ENCODE measurements around the gene USP43. TPM values are rescaled to one million over a fixed set of nuclear protein-coding genes. Genes with fewer than 3 reads are reported as not detected.

Gene USP43
- polyA plus RNA-seq, 1 of the 3 experiments (the other 2 are of a cell fraction), result 0.07 TPM

DNA sequence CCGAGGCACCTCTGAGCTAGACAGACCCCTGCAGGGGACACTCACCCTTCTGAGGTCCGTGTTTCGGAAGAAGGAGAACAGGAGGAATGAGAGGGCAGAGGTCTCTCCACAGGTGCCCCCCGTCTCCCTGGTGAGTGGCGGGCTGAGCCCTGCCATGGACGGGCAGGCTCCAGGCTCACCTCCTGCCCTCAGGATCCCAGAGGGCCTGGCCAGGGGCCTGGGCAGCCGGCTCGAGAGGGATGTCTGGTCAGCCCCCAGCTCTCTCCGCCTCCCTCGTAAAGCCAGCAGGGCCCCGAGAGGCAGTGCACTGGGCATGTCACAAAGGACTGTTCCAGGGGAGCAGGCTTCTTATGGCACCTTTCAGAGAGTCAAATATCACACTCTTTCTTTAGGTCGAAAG lies 83.2 kb downstream of the USP43 start:
- POLR2A ChIA-PET, result interaction anchor here (0.6 kb wide), 1 partner anchor 51 kb away, joined by 3 read pairs; no protein-coding TSS in a partner anchor
- H3K4me1 ChIP-seq (ENCODE audit: control insufficient read depth in 1 of 2, insufficient read depth in 2 of 2, low read depth in 1 of 2, low read length in 1 of 2), result no peaks in the 10 kb centered on the region
- no peak for DNase-seq
- H3K27ac ChIP-seq (ENCODE audit: low read depth in 2 of 2, low read length in 1 of 2), result no peak overlapping the region
- no peaks in the 10 kb centered on the region for H3K9me2 ChIP-seq
- no peaks in the 10 kb centered on the region for H3K9me3 ChIP-seq
- no peak overlapping the region for H3K4me2 ChIP-seq
- H3K27me3 ChIP-seq (ENCODE audit: insufficient read depth), result peaks cover 54% of the 10 kb centered on the region
- no peaks in the 10 kb centered on the region for H4K20me1 ChIP-seq (ENCODE audit: insufficient read depth)
- no peaks in the 10 kb centered on the region for H3K36me3 ChIP-seq (replicated peaks in 1 of 2; ENCODE audit: control insufficient read depth in 1 of 2, insufficient read depth in 2 of 2, low read length in 1 of 2)
- H3K79me2 ChIP-seq (ENCODE audit: insufficient read depth), result no peaks in the 10 kb centered on the region
- no peak overlapping the region for H2AFZ ChIP-seq (ENCODE audit: low read depth)
- H3F3A ChIP-seq (replicated peaks; ENCODE audit: insufficient read depth), result no peaks in the 10 kb centered on the region
- CTCF ChIA-PET, result interaction anchor here (0.6 to 1.4 kb wide), 20 partner anchors 9 to 1887 kb away, joined by 3 to 12 read pairs (median 4); partner anchors contain the start of gene STX8
- TF ChIP-seq SIN3A (IDR thresholded peaks at IDR 0.05; ENCODE audit: borderline replicate concordance, low read depth, low read length), result no peak
- TF ChIP-seq FOXM1 (IDR thresholded peaks at IDR 0.05; ENCODE audit: low read depth), result no peak
- no peak for TF ChIP-seq ELF1 (IDR thresholded peaks at IDR 0.05)
- no peak for TF ChIP-seq GATA2 (CRISPR knock-in tag; IDR thresholded peaks at IDR 0.05)
- TF ChIP-seq, protein P1, sequence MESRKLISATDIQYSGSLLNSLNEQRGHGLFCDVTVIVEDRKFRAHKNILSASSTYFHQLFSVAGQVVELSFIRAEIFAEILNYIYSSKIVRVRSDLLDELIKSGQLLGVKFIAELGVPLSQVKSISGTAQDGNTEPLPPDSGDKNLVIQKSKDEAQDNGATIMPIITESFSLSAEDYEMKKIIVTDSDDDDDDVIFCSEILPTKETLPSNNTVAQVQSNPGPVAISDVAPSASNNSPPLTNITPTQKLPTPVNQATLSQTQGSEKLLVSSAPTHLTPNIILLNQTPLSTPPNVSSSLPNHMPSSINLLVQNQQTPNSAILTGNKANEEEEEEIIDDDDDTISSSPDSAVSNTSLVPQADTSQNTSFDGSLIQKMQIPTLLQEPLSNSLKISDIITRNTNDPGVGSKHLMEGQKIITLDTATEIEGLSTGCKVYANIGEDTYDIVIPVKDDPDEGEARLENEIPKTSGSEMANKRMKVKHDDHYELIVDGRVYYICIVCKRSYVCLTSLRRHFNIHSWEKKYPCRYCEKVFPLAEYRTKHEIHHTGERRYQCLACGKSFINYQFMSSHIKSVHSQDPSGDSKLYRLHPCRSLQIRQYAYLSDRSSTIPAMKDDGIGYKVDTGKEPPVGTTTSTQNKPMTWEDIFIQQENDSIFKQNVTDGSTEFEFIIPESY (IDR thresholded peaks at IDR 0.05; ENCODE audit: borderline replicate concordance, low read depth), result no peak
- no peak for TF ChIP-seq JUND (IDR thresholded peaks at IDR 0.05)
- TF ChIP-seq, protein P2, sequence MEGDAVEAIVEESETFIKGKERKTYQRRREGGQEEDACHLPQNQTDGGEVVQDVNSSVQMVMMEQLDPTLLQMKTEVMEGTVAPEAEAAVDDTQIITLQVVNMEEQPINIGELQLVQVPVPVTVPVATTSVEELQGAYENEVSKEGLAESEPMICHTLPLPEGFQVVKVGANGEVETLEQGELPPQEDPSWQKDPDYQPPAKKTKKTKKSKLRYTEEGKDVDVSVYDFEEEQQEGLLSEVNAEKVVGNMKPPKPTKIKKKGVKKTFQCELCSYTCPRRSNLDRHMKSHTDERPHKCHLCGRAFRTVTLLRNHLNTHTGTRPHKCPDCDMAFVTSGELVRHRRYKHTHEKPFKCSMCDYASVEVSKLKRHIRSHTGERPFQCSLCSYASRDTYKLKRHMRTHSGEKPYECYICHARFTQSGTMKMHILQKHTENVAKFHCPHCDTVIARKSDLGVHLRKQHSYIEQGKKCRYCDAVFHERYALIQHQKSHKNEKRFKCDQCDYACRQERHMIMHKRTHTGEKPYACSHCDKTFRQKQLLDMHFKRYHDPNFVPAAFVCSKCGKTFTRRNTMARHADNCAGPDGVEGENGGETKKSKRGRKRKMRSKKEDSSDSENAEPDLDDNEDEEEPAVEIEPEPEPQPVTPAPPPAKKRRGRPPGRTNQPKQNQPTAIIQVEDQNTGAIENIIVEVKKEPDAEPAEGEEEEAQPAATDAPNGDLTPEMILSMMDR (IDR thresholded peaks at IDR 0.05), result no peak
- no peak for TF ChIP-seq EZH2phosphoT487 (IDR thresholded peaks at IDR 0.05; ENCODE audit: borderline replicate concordance, low read depth)
- TF ChIP-seq RCOR1 (IDR thresholded peaks at IDR 0.05; ENCODE audit: low read length), result no peak
- TF ChIP-seq TCF12 (IDR thresholded peaks at IDR 0.05), result no peak
- no peak for TF ChIP-seq EP300 (IDR thresholded peaks at IDR 0.05; ENCODE audit: borderline replicate concordance in 1 of 2, low read depth in 1 of 2, low read length in 1 of 2)
- TF ChIP-seq TEAD4 (IDR thresholded peaks at IDR 0.05; ENCODE audit: borderline replicate concordance, insufficient read depth), result no peak
- TF ChIP-seq, protein P3, sequence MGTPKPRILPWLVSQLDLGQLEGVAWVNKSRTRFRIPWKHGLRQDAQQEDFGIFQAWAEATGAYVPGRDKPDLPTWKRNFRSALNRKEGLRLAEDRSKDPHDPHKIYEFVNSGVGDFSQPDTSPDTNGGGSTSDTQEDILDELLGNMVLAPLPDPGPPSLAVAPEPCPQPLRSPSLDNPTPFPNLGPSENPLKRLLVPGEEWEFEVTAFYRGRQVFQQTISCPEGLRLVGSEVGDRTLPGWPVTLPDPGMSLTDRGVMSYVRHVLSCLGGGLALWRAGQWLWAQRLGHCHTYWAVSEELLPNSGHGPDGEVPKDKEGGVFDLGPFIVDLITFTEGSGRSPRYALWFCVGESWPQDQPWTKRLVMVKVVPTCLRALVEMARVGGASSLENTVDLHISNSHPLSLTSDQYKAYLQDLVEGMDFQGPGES (IDR thresholded peaks at IDR 0.05; ENCODE audit: low read depth, low read length), result no peak
- no peak for TF ChIP-seq SMC3 (IDR thresholded peaks at IDR 0.05; ENCODE audit: low read depth, low read length)
- TF ChIP-seq FOSL2 (IDR thresholded peaks at IDR 0.05; ENCODE audit: borderline replicate concordance, low read depth), result no peak
- TF ChIP-seq POLR2AphosphoS5 (IDR thresholded peaks at IDR 0.05; ENCODE audit: low read depth, low read length), result no peak
- TF ChIP-seq, protein P4, sequence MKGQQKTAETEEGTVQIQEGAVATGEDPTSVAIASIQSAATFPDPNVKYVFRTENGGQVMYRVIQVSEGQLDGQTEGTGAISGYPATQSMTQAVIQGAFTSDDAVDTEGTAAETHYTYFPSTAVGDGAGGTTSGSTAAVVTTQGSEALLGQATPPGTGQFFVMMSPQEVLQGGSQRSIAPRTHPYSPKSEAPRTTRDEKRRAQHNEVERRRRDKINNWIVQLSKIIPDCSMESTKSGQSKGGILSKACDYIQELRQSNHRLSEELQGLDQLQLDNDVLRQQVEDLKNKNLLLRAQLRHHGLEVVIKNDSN (IDR thresholded peaks at IDR 0.05; ENCODE audit: borderline replicate concordance, low read depth), result no peak
- WGBS (ENCODE audit: low lambda C conversion rate), result 34% methylated on average over 10 of the region's 12 CpGs
- no peak overlapping the region for H3K4me3 ChIP-seq (ENCODE audit: low read depth in 2 of 2, low read length in 1 of 2)
- no peak overlapping the region for H3K9ac ChIP-seq
